ENCODE data around the gene RNF223. TPM values are rescaled to one million over a fixed set of nuclear protein-coding genes. Genes with fewer than 3 reads are reported as not detected.

Gene RNF223
- total RNA-seq, 1 donor from 2014 or later = not detected

GRCh38 chr1:1038694-1039093 lies 35.4 kb downstream of the RNF223 start:
- Mint-ChIP-seq H3K4me3 (peak overlapping the region; percentile 65), H3K9me3 (no peaks in the 10 kb centered on the region), H3K27ac (peak overlapping the region; percentile 39), H3K4me1 (peaks cover 28% of the 10 kb centered on the region), H3K36me3 (ENCODE audit: low read depth) (no peaks in the 10 kb centered on the region), H3K27me3 (peaks cover 9% of the 10 kb centered on the region)
- no peak for DNase-seq
- no peak for TF ChIP-seq CTCF (IDR thresholded peaks at IDR 0.05)
- intact Hi-C loops (cut with micrococcal nuclease) = loop anchor here (1.0 kb wide), 1 partner anchor 12 kb away; no protein-coding TSS in a partner anchor
- ChIA-PET CTCF (interaction anchor here (0.9 to 2.3 kb wide), 3 partner anchors 25 to 212 kb away, joined by 3 to 15 read pairs (median 6); no protein-coding TSS in a partner anchor), POLR2A (interaction anchor here (0.7 to 6.4 kb wide), 5 partner anchors 12 to 851 kb away, joined by 3 to 99 read pairs (median 5); partner anchors contain the start of gene ISG15)
- peak; percentile 71 for ATAC-seq (ENCODE audit: low read depth)

- no peak for ATAC-seq (ENCODE audit: low read depth)
- DNase-seq = no peak
- H3K27ac Mint-ChIP-seq = no peak overlapping the region
- POLR2A ChIA-PET = interaction anchor here (6.4 kb wide), 1 partner anchor 23 kb away, joined by 99 read pairs; no protein-coding TSS in a partner anchor
- CTCF ChIA-PET = interaction anchor here (2.3 kb wide), 1 partner anchor 26 kb away, joined by 15 read pairs; no protein-coding TSS in a partner anchor
- H3K9me3 Mint-ChIP-seq = no peaks in the 10 kb centered on the region
- no peak for TF ChIP-seq CTCF (IDR thresholded peaks at IDR 0.05)
- H3K4me3 Mint-ChIP-seq = no peak overlapping the region
- no peaks in the 10 kb centered on the region for H3K36me3 Mint-ChIP-seq (ENCODE audit: low read depth)
- intact Hi-C loops (cut with micrococcal nuclease) = no loop called here
- H3K27me3 Mint-ChIP-seq = peaks cover 9% of the 10 kb centered on the region
- H3K4me1 Mint-ChIP-seq = peaks cover 29% of the 10 kb centered on the region
These were observed 36.5 kb downstream of the RNF223 start for GRCh38 chr1:1037366-1038327.

- no peak overlapping the region for H3K27ac Mint-ChIP-seq
- H3K9me3 Mint-ChIP-seq = no peaks in the 10 kb centered on the region
- TF ChIP-seq CTCF (IDR thresholded peaks at IDR 0.05) = no peak
- peaks cover 40% of the 10 kb centered on the region for H3K4me1 Mint-ChIP-seq
- no peak overlapping the region for H3K4me3 Mint-ChIP-seq
- DNase-seq = no peak
- ATAC-seq (ENCODE audit: low read depth) = no peak
- intact Hi-C loops (cut with micrococcal nuclease) = no loop called here
- POLR2A ChIA-PET = interaction anchor here (0.7 to 6.4 kb wide), 3 partner anchors 9 to 27 kb away, joined by 11 to 159 read pairs (median 99); no protein-coding TSS in a partner anchor
- CTCF ChIA-PET = no interaction called here
- no peaks in the 10 kb centered on the region for H3K36me3 Mint-ChIP-seq (ENCODE audit: low read depth)
- peaks cover 9% of the 10 kb centered on the region for H3K27me3 Mint-ChIP-seq
These were observed 38.7 kb downstream of the RNF223 start for GRCh38 chr1:1035291-1035943.

- peak overlapping the region; percentile 76 for H3K4me3 Mint-ChIP-seq
- no peak for DNase-seq
- H3K4me1 Mint-ChIP-seq = peaks cover 32% of the 10 kb centered on the region
- ChIA-PET CTCF (interaction anchor here (0.9 to 3.6 kb wide), 3 partner anchors 88 to 266 kb away, joined by 3 to 29 read pairs (median 3); no protein-coding TSS in a partner anchor), POLR2A (interaction anchor here (0.6 to 4.5 kb wide), 5 partner anchors 21 to 123 kb away, joined by 3 to 159 read pairs (median 6); partner anchors contain the start of gene ISG15)
- H3K9me3 Mint-ChIP-seq = no peaks in the 10 kb centered on the region
- ATAC-seq (ENCODE audit: low read depth) = no peak
- no peaks in the 10 kb centered on the region for H3K36me3 Mint-ChIP-seq (ENCODE audit: low read depth)
- TF ChIP-seq CTCF (IDR thresholded peaks at IDR 0.05) = no peak
- intact Hi-C loops (cut with micrococcal nuclease) = loop anchor here (5.0 kb wide), 3 partner anchors 273 to 1358 kb away; partner anchors contain the start of genes ACAP3, MORN1, PUSL1 and RER1
- peaks cover 9% of the 10 kb centered on the region for H3K27me3 Mint-ChIP-seq
- no peak overlapping the region for H3K27ac Mint-ChIP-seq
These were observed 39.7 kb downstream of the RNF223 start for GRCh38 chr1:1034439-1034781.

Data from activated B cell treated with CpG ODN at 0.5 μM for 24 hours (primary cell).